CD4-positive, alpha-beta T cell treated with Interleukin-4 for 1 hour (primary cell): ENCODE measurements around the gene NOSIP.

ENCODE experiments used
- DNase-seq, 2 donors: peaks; one replicate each; pipeline ENCODE4 v3.0.0-alpha.2; 2020 to 2022

Gene NOSIP

GRCh38 chr19:49594993-49595818 is 14.8 kb upstream of the NOSIP start:
- DNase-seq: no peak

DNA sequence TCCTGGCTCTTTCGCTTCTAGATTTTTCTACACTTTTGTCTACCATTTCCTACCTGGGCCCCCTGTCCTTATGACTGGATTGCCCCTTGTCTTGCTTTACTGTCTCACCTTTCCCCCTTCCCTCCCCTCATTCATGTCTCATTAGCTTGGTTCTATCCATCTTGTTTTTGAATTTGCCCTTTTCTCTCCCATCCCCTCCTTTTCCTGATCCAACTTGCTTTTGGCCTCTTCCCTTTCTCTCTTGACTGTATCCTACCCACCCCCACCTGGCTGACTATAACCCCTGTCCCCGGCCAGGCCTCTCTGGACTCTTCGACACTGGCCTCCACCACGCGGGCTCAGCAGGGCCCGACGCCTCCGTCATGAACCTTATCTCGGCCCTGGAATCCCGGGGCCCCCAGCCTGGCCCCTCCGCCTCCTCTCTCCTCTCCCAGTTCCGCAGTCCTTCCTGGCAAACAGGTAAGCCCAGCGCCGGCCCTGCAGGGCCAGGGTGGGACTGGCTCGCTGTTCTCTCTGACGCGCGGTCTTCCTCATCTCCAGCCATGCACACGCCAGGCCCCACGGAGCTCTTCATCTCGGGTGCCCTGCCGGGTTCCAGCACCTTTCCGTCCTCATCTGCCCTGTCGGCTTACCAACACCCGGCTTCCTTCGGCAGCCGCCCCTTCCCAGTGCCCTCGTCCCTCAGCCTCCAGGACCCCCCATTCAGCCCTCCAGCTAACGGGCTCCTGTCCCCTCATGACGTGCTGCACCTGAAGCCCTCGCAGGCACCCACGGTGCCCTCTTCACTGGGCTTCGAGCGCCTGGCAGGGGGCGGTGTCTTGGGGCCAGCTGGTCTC is 14.0 kb upstream of the NOSIP start:
- no peak for DNase-seq

DNA sequence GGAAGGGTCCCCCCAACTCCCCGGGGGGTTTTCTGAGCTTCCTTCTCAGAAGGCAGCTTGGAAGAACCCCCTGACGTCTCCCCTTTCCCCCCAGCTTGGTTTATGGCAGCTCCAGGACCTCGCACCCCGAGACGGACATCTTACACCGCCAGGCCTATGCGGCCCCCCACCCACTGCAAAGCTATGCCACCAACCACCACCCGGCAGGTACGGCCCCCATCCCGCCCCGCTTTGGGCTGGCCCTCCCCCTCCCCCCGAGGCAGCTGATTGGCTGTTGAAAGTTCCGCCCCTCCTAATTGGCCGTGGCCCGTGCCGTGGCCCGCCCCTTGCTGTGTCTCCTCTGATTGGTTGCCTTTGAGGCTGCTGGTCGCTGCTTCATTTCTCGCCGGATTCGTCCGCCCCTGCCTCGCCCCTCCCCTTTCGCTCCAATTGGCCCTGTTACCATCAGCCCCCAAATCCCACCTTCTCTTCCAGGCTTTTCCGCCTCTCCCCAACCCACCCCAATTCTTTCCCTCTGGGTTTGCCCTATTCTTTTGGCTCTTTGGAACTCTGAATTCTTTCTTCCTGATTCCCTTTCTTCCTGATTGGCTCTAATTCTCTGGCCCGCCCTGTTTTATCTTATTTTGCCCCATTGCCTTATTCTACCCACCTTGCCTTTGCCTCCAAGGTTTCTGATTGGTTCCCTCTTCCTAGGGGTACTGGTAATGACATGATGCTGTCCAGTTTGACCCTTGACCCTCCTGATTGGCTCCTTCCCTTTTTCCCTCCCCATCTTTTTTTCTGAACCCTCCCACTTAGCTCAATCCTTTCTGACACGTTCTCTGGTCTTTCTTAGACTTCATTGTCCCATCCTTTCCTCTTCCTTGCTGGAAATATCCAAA is 13.1 kb upstream of the NOSIP start:
- DNase-seq: peak; percentile 93 to 95

GRCh38 chr19:49592486-49593232 is 12.3 kb upstream of the NOSIP start:
- peak in 1 of 2 donors; percentile 20 for DNase-seq

DNA sequence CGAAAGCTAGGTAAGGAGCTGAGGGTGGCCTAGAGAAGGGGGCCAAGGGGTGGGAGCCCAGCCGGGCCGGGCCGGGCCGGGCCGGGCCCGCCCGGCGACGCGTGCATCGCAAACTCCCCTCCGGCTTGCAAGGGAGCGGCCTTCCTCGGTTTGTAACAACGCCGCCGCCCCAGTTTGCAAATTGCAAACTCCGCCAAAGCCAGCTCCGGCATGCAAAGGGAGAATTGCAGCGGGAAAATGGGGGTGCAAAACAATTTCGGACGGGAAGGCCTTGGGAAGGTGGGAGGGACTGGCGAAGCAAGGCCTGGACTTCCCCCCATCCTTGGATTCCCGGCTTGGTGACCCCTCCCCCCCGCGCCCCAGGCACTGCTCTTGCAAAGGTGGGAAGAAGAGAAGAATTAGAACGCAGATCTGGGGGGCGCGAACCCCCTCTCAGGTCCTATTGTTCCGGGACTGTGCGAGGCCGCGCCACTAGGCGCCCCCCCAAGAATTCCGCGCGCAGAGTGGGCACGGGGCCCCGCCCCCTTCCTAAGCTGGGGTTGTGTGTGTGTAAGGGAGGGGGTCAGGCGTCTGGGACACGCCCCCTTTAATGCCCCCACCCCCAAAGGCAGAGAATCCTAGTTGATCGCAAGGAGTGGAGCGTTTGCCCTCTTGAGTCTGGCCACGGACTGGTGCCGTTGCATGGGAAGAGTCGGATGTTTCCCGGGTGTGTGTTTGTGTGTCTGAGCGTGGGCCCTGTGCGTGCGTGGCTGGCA is 11.6 kb upstream of the NOSIP start:
- peak; percentile 23 to 46 for DNase-seq

GRCh38 chr19:49590971-49591730 is 10.8 kb upstream of the NOSIP start, which contains the start of gene PRR12:
Gene PRR12, plus strand, starts transcription at chr19:49591182. Its CDS starts 473 bp downstream, at chr19:49591655.
- DNase-seq: peak; percentile 77 to 86

DNA sequence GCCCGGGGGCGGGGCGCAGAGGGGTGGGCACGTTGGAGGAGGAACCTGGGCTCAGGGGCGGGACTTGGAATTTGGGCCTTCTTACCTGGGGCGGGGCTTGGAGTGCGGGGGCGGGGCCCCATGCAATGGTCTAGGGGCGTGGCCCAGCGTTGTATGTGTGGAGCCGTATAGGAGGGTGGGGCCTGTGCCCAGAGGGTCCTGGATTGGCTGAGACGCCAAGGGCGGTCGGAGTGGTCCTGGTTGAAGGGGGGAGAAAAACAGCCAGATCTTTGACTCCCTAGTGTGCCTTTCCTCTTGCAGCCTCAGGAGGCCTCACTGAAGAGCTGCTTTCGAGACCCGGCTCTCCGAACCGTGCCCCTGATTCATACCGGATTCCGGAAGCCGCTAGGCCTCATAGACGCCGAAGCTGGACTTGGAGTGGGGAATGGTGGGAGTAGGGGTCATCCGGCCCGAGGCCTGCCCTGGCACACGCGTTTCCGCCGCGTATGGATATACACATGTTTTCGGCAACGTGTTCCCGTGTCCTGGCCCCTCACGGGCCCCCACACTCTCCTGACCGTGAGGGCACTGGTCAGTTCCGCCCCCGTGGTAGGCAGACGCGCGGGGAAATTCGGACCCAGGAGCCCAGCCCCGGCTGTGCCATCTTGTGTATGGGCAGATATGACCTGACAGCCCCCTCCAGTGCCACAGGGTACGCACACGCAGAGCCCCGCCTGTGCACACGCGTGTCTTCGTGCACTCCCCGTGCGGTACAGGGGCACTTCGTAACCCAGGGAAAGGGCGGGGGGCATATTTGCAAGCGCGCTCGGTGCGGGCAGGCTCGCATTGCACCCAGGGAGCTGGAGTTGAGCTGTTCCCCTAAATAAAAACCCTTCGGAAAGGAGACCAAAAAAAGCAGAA is 10.0 kb upstream of the NOSIP start:
- DNase-seq: peak; percentile 98 to 99

GRCh38 chr19:49589502-49589905 is 9.1 kb upstream of the NOSIP start:
- no peak for DNase-seq

GRCh38 chr19:49588365-49589122 is 8.2 kb upstream of the NOSIP start:
- DNase-seq: peak in 1 of 2 donors; percentile 43

GRCh38 chr19:49587227-49587626 is 6.9 kb upstream of the NOSIP start:
- DNase-seq: no peak

DNA sequence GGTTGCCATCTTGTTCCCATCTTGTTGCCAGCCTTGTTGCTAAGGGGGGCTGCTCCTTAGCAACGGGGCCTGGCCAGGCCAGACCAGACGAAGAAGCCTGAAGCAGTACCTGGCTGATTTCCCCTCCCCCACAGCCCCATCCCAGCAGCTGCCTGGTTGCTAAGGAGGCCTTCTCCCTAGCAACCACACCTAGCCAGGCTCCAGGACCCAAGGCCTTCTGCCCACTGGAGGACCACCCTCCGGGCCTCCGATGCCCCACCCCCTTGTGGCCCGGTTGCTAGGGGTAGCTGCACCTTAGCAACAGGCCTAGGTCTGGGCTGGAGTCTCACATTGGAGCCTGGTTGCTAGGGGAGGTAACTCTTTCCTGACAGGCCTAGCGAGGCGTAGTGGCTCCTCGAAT is 4.7 kb upstream of the NOSIP start:
- DNase-seq: no peak

- DNase-seq: no peak
Measured at GRCh38 chr19:49583239-49583638, 2.9 kb upstream of the NOSIP start.

- DNase-seq: no peak
Measured at GRCh38 chr19:49581007-49581508, 702 bp upstream of the NOSIP start, which contains the start of gene PRRG2. Gene PRRG2, plus strand, starts transcription at chr19:49581316. Its CDS starts 1,904 bp downstream, at chr19:49583220.

GRCh38 chr19:49579947-49580263 is 451 bp downstream of the NOSIP start:
- DNase-seq: no peak

DNA sequence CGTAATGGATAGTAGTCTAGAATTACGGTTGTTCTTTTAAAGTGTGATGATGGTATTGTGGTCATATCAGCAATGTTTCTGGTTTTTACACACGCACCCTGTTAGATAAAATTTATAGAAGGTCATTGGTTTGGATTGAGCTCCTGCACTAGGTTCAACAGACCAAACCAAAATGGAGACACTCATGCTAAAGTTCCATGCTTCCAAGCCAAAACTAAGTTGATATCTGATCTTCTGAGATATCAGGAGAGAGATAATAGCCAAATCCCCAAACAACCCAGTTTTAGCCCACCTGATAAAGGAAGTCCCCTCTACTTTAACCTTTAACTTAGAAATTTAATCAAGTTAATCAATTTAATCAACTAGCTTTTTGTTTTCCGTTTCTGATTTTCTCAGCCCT is 1.2 kb downstream of the NOSIP start:
- DNase-seq: no peak

DNA sequence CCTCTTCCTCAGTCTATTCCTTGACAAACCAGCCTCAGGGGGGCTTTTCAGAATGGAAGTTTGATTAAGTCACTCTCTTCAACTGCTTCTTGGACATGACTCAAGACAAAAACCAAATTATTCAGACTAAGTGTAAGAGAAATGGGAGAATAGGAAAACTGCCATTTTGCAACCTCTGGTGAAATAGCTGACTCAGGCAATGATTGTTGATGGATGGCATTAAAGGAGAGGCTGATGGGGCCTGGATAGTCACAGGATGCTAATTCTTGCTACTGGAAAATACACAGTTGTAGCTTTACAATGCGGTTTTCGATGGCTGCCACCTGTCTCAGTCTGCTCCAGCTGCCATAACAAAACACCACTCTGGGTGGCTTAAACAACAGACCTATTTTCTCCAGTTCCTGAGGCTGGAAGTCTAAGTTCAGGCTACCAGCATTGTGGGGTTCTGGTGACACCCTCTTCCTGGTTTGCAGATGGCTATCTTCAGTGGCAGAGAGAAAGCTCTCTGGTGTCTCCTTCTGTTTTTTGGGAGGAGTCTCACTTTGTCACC is 6.1 kb downstream of the NOSIP start:
- no peak for DNase-seq

DNA sequence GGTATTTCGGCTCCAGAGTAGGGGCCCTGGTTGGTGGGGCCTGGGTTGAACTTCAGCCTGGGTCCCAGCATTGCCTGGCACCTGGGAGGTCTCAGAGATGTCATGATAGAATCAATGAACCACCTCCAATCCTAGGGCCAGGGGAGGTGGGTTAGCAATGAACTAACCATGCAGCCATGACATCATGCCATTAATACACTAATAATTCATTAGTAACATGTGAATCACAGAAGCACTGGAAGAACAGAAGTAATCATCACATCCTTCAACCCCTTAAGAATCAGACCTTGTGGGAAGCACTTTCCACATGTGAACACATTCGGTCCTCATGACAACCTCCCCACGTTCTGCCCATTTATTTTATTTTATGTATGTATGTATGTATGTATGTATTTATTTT is 6.9 kb downstream of the NOSIP start:
- no peak for DNase-seq

DNA sequence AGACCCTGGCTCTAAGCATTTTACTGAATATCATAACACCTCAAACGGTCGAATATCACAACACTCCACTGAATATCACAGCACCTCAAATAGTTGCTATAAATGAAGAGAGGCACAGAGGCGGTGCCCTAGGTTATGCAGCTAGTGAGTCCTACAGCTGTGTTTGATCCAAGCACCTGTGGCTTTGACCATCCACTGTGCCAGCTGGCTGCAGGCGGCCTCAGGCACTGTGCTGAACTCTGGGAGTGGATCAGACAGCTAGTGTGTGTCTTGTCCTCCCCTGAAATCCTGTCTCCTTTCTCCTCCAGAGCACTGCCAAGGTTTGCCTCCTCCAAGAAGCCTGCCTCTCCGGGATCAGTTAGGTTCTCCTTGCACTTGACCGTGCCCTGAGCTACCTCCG is 7.3 kb downstream of the NOSIP start:
- DNase-seq: no peak
